CD14-positive monocyte (primary cell): ENCODE data around the gene ARL11. TPM values are rescaled to one million over a fixed set of nuclear protein-coding genes. Genes with fewer than 3 reads are reported as not detected.

Source experiments
- DNase-seq, 3 donors: peaks; one replicate each; pipeline ENCODE4 v3.0.0-alpha.2; 2011 to 2022
- H2AFZ ChIP-seq: 2 replicates; pipeline ENCODE4 v1.6.0; 2012; ENCODE audit warnings: mild to moderate bottlenecking, low read depth, low read length, inconsistent platforms; ENCODE audit not compliant: insufficient read depth, poor library complexity, severe bottlenecking
- H3K27ac ChIP-seq, 2 donors: 1 replicate in 1 of 2; 2 replicates in 1 of 2; pipeline ENCODE4 v1.5.1; 2012 to 2013; ENCODE audit warnings: low read length in 2 of 2, control low read depth in 1 of 2, inconsistent platforms in 1 of 2, low read depth in 1 of 2, mild to moderate bottlenecking in 1 of 2
- H3K27me3 ChIP-seq, 2 donors: one replicate each; pipeline versions ENCODE4 v1.6.0 to v1.6.1; 2011 to 2013; ENCODE audit warnings: low read length in 2 of 2; ENCODE audit not compliant: control insufficient read depth in 2 of 2, insufficient read depth in 2 of 2
- H3K36me3 ChIP-seq, 2 donors: replicated peaks in 1 of 2; 1 replicate in 1 of 2; 2 replicates in 1 of 2; pipeline versions ENCODE4 v1.5.1 to v1.6.1; 2012 to 2013; ENCODE audit warnings: low read length in 2 of 2, control low read depth in 1 of 2, inconsistent platforms in 1 of 2, mild to moderate bottlenecking in 1 of 2; ENCODE audit not compliant: insufficient read depth in 2 of 2, control insufficient read depth in 1 of 2
- H3K4me1 ChIP-seq, 2 donors: 1 replicate in 1 of 2; 2 replicates in 1 of 2; pipeline versions ENCODE4 v1.5.1 to v1.6.1; 2012 to 2013; ENCODE audit warnings: low read length in 2 of 2, control low read depth in 1 of 2, inconsistent platforms in 1 of 2, mild to moderate bottlenecking in 1 of 2, moderate library complexity in 1 of 2; ENCODE audit not compliant: insufficient read depth in 2 of 2, control insufficient read depth in 1 of 2
- H3K4me2 ChIP-seq: replicated peaks from 2 replicates; pipeline ENCODE3; 2012; ENCODE audit warnings: low read length, moderate library complexity, mild to moderate bottlenecking; ENCODE audit not compliant: poor library complexity, severe bottlenecking; ENCODE audit errors: extremely low read depth
- H3K4me3 ChIP-seq, 3 experiments: fragments of 200-600 bp in 1 of 3; sonication (generic) in 1 of 3; replicated peaks in 1 of 3; 1 replicate in 2 of 3; 2 replicates in 1 of 3; pipeline ENCODE4 v1.5.1; 2011 to 2013; ENCODE audit warnings: low read length in 3 of 3, mild to moderate bottlenecking in 3 of 3, control low read depth in 2 of 3, low read depth in 2 of 3, inconsistent platforms in 1 of 3, moderate library complexity in 1 of 3
- H3K79me2 ChIP-seq: 2 replicates; pipeline ENCODE4 v1.6.0; 2012; ENCODE audit warnings: mild to moderate bottlenecking, control low read depth, inconsistent platforms, low read length, moderate library complexity; ENCODE audit not compliant: insufficient read depth
- H3K9ac ChIP-seq: 2 replicates; pipeline ENCODE4 v1.6.0; 2017; ENCODE audit warnings: low read length, mild to moderate bottlenecking; ENCODE audit not compliant: insufficient read depth, poor library complexity, severe bottlenecking
- H3K9me3 ChIP-seq, 2 donors: replicated peaks in 1 of 2; 1 replicate in 1 of 2; 2 replicates in 1 of 2; pipeline versions ENCODE4 v1.5.1 to v1.6.1; 2012 to 2013; ENCODE audit warnings: low read length in 2 of 2, control low read depth in 1 of 2; ENCODE audit not compliant: control insufficient read depth in 1 of 2, insufficient read depth in 1 of 2
- H4K20me1 ChIP-seq: 2 replicates; pipeline ENCODE4 v1.6.0; 2012; ENCODE audit warnings: mild to moderate bottlenecking, low read length, control low read depth, moderate library complexity; ENCODE audit not compliant: insufficient read depth
- H3K27ac Mint-ChIP-seq, 7 donors: one replicate each; pipeline ENCODE4 v1.8.0; 2020; ENCODE audit warnings: mild to moderate bottlenecking in 7 of 7, mixed read lengths in 7 of 7, moderate library complexity in 6 of 7, inconsistent platforms in 2 of 7
- H3K27me3 Mint-ChIP-seq, 3 donors: one replicate each; pipeline ENCODE4 v1.8.0; 2021 to 2022; ENCODE audit warnings: low read depth in 3 of 3, mild to moderate bottlenecking in 3 of 3, mixed read lengths in 3 of 3, moderate library complexity in 3 of 3, inconsistent platforms in 1 of 3
- H3K36me3 Mint-ChIP-seq, 2 donors: one replicate each; pipeline ENCODE4 v1.8.0; 2020; ENCODE audit warnings: mixed read lengths in 2 of 2, inconsistent platforms in 1 of 2, mild to moderate bottlenecking in 1 of 2
- H3K4me1 Mint-ChIP-seq: one replicate; pipeline ENCODE4 v1.8.0; 2020; ENCODE audit warnings: mild to moderate bottlenecking, mixed read lengths
- H3K4me3 Mint-ChIP-seq, 2 donors: one replicate each; pipeline ENCODE4 v1.8.0; 2020; ENCODE audit warnings: mild to moderate bottlenecking in 2 of 2, mixed read lengths in 2 of 2, moderate library complexity in 1 of 2
- H3K9me3 Mint-ChIP-seq, 7 donors: one replicate each; pipeline ENCODE4 v1.8.0; 2020 to 2022; ENCODE audit warnings: mixed read lengths in 7 of 7, mild to moderate bottlenecking in 6 of 7, moderate library complexity in 6 of 7, inconsistent platforms in 2 of 7
- CTCF ChIP-seq: fragments of 200-600 bp; IDR thresholded peaks from one replicate; pipeline ENCODE4 v1.8.0; 2022; ENCODE audit warnings: antibody characterized with exemption, mild to moderate bottlenecking
- WGBS: methylation state at CpG from one replicate; pipeline ENCODE4 v1.1.5; 2013; ENCODE audit warnings: missing lambda C conversion rate; ENCODE audit not compliant: insufficient coverage; 5-methylcytosine and 5-hydroxymethylcytosine counted together
- intact Hi-C, 2 donors: fragments of 100-400 bp; cut with micrococcal nuclease; formaldehyde crosslinking; loops; one replicate each; pipeline versions ENCODE4 v1.15.0 to v1.15.1; 2023
- polyA plus RNA-seq, 3 donors: library from polyadenylated mRNA; depleted of rRNA in 1 of 3; unstranded in 2 of 3; stranded (reverse) in 1 of 3; fragments of 300-500 nt in 2 of 3; fragments of >200 nt in 1 of 3; fragmentation: Illumina TruSeq in 2 of 3; gene quantifications; 1 replicate in 2 of 3; 2 replicates in 1 of 3; pipeline ENCODE4 v1.2.3, GENCODE V29; 2012 to 2021

The ARL11 gene
- polyA plus RNA-seq, 3 donors = 12.8 to 19.2 (median 15.2) TPM

GRCh38 chr13:49638744-49639072 is 10.4 kb downstream of the ARL11 start:
- H3K4me3 Mint-ChIP-seq = no peak overlapping the region
- Histone ChIP-seq H3K9me3 (no peaks in the 10 kb centered on the region), H3K9ac (no peak overlapping the region), H3K79me2 (peaks cover 49% of the 10 kb centered on the region), H3K36me3 (peaks cover 2 to 15% of the 10 kb centered on the region in 2 donors), H3K4me1 (peaks cover 66 to 77% of the 10 kb centered on the region in 2 donors), H3K27me3 (no peaks in the 10 kb centered on the region), H4K20me1 (peaks cover 4% of the 10 kb centered on the region), H3K4me3 (no peak overlapping the region), H3K4me2 (no peak overlapping the region), H3K27ac (no peak overlapping the region), H2AFZ (no peak overlapping the region)
- peak overlapping the region in 3 of 7 donors; percentile 8 to 73 (median 19) for H3K27ac Mint-ChIP-seq
- TF ChIP-seq CTCF = no peak
- no peaks in the 10 kb centered on the region for H3K27me3 Mint-ChIP-seq
- H3K36me3 Mint-ChIP-seq = peaks cover 13 to 38% of the 10 kb centered on the region in 2 donors
- DNase-seq = no peak
- intact Hi-C loops = no loop called here
- WGBS = 80% methylated on average over 1 of the region's 2 CpGs
- peaks cover 0 to 1% (median 0%) of the 10 kb centered on the region in 7 donors for H3K9me3 Mint-ChIP-seq
- peaks cover 74% of the 10 kb centered on the region for H3K4me1 Mint-ChIP-seq

GRCh38 chr13:49641801-49642291 is 13.5 kb downstream of the ARL11 start:
- Mint-ChIP-seq H3K36me3 (peaks cover 3 to 18% of the 10 kb centered on the region in 2 donors), H3K4me3 (peak overlapping the region; percentile 78 to 97), H3K4me1 (peaks cover 67% of the 10 kb centered on the region), H3K27me3 (no peaks in the 10 kb centered on the region), H3K9me3 (peaks cover 0 to 1% (median 0%) of the 10 kb centered on the region in 7 donors), H3K27ac (peak overlapping the region; percentile 96 to 99 (median 99))
- Histone ChIP-seq H3K4me1 (peaks cover 58 to 78% of the 10 kb centered on the region in 2 donors), H3K79me2 (peaks cover 20% of the 10 kb centered on the region), H3K27ac (peak overlapping the region; percentile 91 to 93), H3K36me3 (peaks cover 2 to 7% of the 10 kb centered on the region in 2 donors), H3K4me2 (peak overlapping the region; percentile 82), H3K9ac (peak overlapping the region; percentile 63), H2AFZ (no peak overlapping the region), H3K9me3 (no peaks in the 10 kb centered on the region), H4K20me1 (no peaks in the 10 kb centered on the region), H3K4me3 (peak overlapping the region; percentile 47 to 80 (median 61)), H3K27me3 (no peaks in the 10 kb centered on the region)
- 0% methylated on average over 2 of the region's 4 CpGs for whole genome bisulfite sequencing
- intact Hi-C loops = loop anchor here in 1 of 2 donors (2.0 kb wide), 1 partner anchor 13 kb away; the partner anchor contains the start of gene ARL11
- peak; percentile 93 to 97 (median 96) for DNase-seq
- TF ChIP-seq CTCF = no peak
